Spinal cord (tissue), 10 donors: ENCODE measurements around the gene ITGB4. TPM values are rescaled to one million over a fixed set of nuclear protein-coding genes. Genes with fewer than 3 reads are reported as not detected.

Experiments
- DNase-seq, 6 donors: peaks; one replicate each; pipeline versions ENCODE4 v3.0.0 to v3.0.0-alpha.2; 2013 to 2015; ENCODE audit warnings: low spot score in 6 of 6, low read depth in 4 of 6
- H3K27ac ChIP-seq: one replicate; pipeline ENCODE4 v1.5.1; 2013; ENCODE audit warnings: low read depth, low read length, control low read depth
- H3K27me3 ChIP-seq: one replicate; pipeline ENCODE4 v1.6.1; 2013; ENCODE audit warnings: low read length; ENCODE audit not compliant: control insufficient read depth, insufficient read depth
- H3K36me3 ChIP-seq: one replicate; pipeline ENCODE4 v1.6.1; 2013; ENCODE audit warnings: low read length; ENCODE audit not compliant: control insufficient read depth, insufficient read depth
- H3K4me1 ChIP-seq: one replicate; pipeline ENCODE4 v1.6.1; 2013; ENCODE audit warnings: low read length; ENCODE audit not compliant: control insufficient read depth, insufficient read depth
- H3K4me3 ChIP-seq: one replicate; pipeline ENCODE4 v1.5.1; 2013; ENCODE audit warnings: low read depth, low read length, control low read depth
- H3K9me3 ChIP-seq: one replicate; pipeline ENCODE4 v1.6.1; 2013; ENCODE audit warnings: low read length; ENCODE audit not compliant: control insufficient read depth, insufficient read depth
- WGBS: methylation state at CpG from one replicate; pipeline ENCODE4 v1.1.5; 2013; ENCODE audit warnings: missing lambda C conversion rate; ENCODE audit not compliant: insufficient coverage; 5-methylcytosine and 5-hydroxymethylcytosine counted together
- polyA plus RNA-seq, 2 donors: library from polyadenylated mRNA; unstranded; fragments of 120-200 nt; gene quantifications; one replicate each; pipeline ENCODE4 v1.2.1, GENCODE V29; 2013; ENCODE audit not compliant: insufficient read length in 2 of 2
- total RNA-seq, 2 donors: library from RNA; depleted of rRNA in 1 of 2; stranded (reverse); fragments of 120-200 nt in 1 of 2; fragments of >200 nt in 1 of 2; gene quantifications; one replicate each; pipeline versions ENCODE4 v1.2.3 to v1.2.4, GENCODE V29; 2013 to 2014
- donor health status: healthy.

The ITGB4 gene
- total and polyA plus RNA-seq, 4 donors: 24.0 to 57.9 (median 43.1) TPM

DNA sequence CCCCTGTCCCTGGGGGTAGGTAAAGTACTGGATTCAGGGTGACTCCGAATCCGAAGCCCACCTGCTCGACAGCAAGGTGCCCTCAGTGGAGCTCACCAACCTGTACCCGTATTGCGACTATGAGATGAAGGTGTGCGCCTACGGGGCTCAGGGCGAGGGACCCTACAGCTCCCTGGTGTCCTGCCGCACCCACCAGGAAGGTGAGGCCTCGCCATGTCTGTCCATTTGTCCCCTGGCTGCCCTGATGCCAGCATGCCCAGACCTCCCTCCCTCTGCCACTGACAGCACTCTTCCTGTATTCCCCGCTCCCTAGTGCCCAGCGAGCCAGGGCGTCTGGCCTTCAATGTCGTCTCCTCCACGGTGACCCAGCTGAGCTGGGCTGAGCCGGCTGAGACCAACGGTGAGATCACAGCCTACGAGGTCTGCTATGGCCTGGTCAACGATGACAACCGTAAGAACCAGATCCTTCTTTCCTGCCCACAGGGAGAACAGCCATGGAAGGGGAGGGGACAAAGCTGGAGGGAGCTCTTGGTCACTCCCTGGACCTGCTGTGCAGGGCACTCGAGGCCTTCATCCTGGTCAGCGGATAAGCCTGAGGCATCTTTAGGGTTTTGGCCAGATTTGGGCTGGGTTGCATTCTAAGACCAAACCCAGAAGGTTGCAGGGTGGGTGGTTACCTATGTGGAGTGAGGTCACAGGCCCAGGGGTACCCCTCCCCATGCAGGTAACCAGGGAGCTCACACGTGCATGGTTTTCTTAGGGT lies 29.6 kb downstream of the ITGB4 start:
- Histone ChIP-seq H3K4me1 (peaks cover 41% of the 10 kb centered on the region), H3K27me3 (no peaks in the 10 kb centered on the region), H3K9me3 (no peaks in the 10 kb centered on the region), H3K27ac (no peak overlapping the region), H3K36me3 (peaks cover 60% of the 10 kb centered on the region), H3K4me3 (no peak overlapping the region)
- no peak for DNase-seq
- WGBS: 86% methylated on average over 22 of the region's 23 CpGs

GRCh38 chr17:75751676-75752404 lies 30.6 kb downstream of the ITGB4 start:
- 88% methylated on average over 13 of the region's 24 CpGs for WGBS
- Histone ChIP-seq H3K36me3 (peaks cover 68% of the 10 kb centered on the region), H3K27me3 (no peaks in the 10 kb centered on the region), H3K4me1 (peaks cover 41% of the 10 kb centered on the region), H3K27ac (no peak overlapping the region), H3K4me3 (no peak overlapping the region), H3K9me3 (no peaks in the 10 kb centered on the region)
- no peak for DNase-seq

- WGBS: 87% methylated on average over 10 of the region's 10 CpGs
- peaks cover 41% of the 10 kb centered on the region for H3K4me1 ChIP-seq
- no peaks in the 10 kb centered on the region for H3K27me3 ChIP-seq
- peaks cover 73% of the 10 kb centered on the region for H3K36me3 ChIP-seq
- no peak overlapping the region for H3K4me3 ChIP-seq
- no peak for DNase-seq
- H3K27ac ChIP-seq: no peak overlapping the region
- no peaks in the 10 kb centered on the region for H3K9me3 ChIP-seq
Measured at GRCh38 chr17:75752405-75752709, 31.1 kb downstream of the ITGB4 start.

- Histone ChIP-seq H3K27ac (no peak overlapping the region), H3K36me3 (peaks cover 79% of the 10 kb centered on the region), H3K27me3 (no peaks in the 10 kb centered on the region), H3K9me3 (no peaks in the 10 kb centered on the region), H3K4me3 (no peak overlapping the region), H3K4me1 (peaks cover 37% of the 10 kb centered on the region)
- DNase-seq: no peak
- WGBS: 69% methylated on average over 13 of the region's 19 CpGs
Measured at GRCh38 chr17:75752802-75753513, 31.7 kb downstream of the ITGB4 start.

- Histone ChIP-seq H3K4me3 (peak overlapping the region; percentile 16), H3K27me3 (no peaks in the 10 kb centered on the region), H3K36me3 (peaks cover 85% of the 10 kb centered on the region), H3K27ac (no peak overlapping the region), H3K9me3 (no peaks in the 10 kb centered on the region), H3K4me1 (peaks cover 35% of the 10 kb centered on the region)
- peak in 2 of 6 donors; percentile 80 to 83 for DNase-seq
- WGBS: 7% methylated on average over 76 of the region's 76 CpGs
Measured at GRCh38 chr17:75753514-75754377, 32.5 kb downstream of the ITGB4 start.

GRCh38 chr17:75754378-75755204 lies 33.3 kb downstream of the ITGB4 start:
- H3K9me3 ChIP-seq: no peaks in the 10 kb centered on the region
- no peak for DNase-seq
- no peak overlapping the region for H3K27ac ChIP-seq
- H3K36me3 ChIP-seq: peaks cover 79% of the 10 kb centered on the region
- no peaks in the 10 kb centered on the region for H3K27me3 ChIP-seq
- peaks cover 29% of the 10 kb centered on the region for H3K4me1 ChIP-seq
- no peak overlapping the region for H3K4me3 ChIP-seq
- 81% methylated on average over 27 of the region's 27 CpGs for WGBS

GRCh38 chr17:75755205-75755901 lies 34.1 kb downstream of the ITGB4 start:
- 75% methylated on average over 19 of the region's 20 CpGs for WGBS
- H3K36me3 ChIP-seq: peaks cover 79% of the 10 kb centered on the region
- H3K9me3 ChIP-seq: no peaks in the 10 kb centered on the region
- no peak for DNase-seq
- H3K27me3 ChIP-seq: no peaks in the 10 kb centered on the region
- H3K4me3 ChIP-seq: no peak overlapping the region
- peaks cover 22% of the 10 kb centered on the region for H3K4me1 ChIP-seq
- no peak overlapping the region for H3K27ac ChIP-seq

DNA sequence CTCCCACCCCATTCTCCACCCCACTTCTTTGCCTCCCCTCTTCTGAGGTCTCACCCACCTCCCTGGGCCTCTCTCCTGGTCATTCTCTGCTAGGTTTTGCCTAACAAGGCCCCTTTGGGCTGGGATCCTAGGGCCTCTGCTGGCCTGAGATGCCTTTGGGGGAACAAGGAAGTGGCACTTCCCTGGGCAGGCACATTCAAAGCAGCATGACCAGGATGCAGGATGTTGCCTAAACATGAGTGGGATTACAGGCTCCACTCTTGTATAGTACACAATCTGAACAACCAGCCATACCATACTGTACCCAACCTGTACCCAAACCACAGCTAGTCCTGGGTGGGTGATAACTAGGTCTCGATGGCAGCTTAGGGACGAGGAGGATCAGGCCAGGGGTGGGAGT lies 34.7 kb downstream of the ITGB4 start:
- Histone ChIP-seq H3K4me1 (peaks cover 22% of the 10 kb centered on the region), H3K9me3 (no peaks in the 10 kb centered on the region), H3K36me3 (peaks cover 72% of the 10 kb centered on the region), H3K27me3 (no peaks in the 10 kb centered on the region), H3K4me3 (no peak overlapping the region), H3K27ac (no peak overlapping the region)
- 100% methylated on average over 2 of the region's 2 CpGs for WGBS
- DNase-seq: no peak
